ENCODE measurements around the gene PSKH1.
"Not testable (repeated sequence)": the region's sequence is repeated elsewhere in the genome, so short reads cannot be mapped to it uniquely, and the experiment has no call there.

PSKH1 gene

DNA sequence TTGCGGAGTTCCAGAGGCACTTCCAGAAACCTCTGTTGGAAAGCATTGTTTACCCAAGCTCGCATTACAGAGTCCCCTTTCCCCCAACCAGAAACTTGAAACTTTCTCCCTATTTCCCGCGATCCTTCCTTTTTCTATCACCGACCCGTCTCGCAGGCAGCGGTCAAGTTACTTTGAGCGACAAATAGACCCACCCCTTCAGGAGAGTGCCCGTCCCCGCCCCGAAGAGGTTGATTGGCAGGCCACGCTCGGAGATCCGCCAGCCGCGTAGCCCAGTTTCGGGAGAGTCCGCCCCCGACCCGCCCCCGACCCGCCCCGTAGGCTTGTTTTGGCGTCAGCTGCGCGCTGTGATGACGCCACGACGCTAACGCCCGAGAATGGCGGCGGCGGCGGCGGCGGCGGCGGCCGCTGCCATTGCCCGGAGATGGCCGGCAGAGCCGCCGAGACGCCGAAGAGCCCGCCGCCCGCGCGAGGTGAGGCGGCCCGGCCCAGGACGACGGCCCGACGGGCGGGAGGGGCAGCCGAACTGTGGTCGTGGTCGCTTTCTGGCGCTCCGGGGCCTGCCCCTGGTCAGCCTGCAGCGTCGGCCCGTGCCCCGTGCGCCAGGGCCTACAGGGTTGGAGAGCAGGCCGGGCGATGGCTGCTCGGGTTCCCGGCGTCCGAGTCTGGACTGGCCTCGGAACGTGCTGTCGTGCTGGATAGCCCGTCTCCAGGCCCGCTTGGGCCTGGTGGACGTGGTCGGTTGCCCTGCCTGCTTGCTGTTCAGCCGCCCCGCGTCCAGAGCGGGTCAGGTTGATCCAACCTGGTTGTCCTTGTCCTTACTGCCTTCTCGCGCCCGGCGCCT lies at the start of gene PSKH1:
Gene PSKH1, plus strand, starts transcription at position 356 of the 844 bp plus-strand sequence. CDS start 15,496 bp downstream, outside the sequence.
- DNase-seq: peak; percentile 92

DNA sequence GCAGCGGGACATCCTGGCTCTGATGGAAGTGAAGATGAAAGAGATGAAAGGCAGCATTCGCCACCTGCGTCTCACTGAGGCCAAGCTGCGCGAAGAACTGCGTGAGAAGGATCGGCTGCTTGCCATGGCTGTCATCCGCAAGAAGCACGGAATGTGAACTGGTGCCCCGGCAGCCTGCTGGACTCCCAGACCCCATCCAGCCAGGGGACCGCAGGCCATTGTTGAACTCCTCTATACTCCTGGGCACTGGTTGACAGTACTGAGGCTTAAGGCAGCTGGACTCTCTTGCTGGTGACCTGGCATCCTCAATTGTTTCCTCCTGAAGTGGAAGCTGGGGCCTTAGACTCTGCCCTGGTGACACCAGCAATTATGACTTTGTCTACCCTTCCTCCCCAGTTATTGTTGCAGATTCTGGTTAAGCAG lies 49.7 kb upstream of the PSKH1 start:
- peak; percentile 62 for DNase-seq

DNA sequence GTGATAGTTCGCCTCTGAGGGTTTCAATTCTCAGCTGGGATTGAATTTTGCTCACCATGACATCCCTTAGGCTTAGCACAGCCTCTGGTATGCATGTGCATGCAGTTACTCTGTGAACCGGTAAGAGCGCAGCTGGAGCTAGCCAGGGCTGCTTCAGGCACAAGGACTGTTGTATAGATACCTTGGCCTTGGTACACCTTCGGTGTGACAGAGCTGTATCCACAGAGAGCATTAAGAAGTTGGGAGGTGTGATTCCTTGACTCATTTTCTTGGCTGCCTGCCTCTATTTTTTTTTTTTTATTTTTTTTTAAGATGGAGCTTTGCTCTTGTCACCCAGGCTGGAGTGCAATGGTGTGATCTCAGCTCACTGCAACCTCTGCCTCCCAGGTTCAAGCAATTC lies 48.6 kb upstream of the PSKH1 start:
- no peak for DNase-seq

DNA sequence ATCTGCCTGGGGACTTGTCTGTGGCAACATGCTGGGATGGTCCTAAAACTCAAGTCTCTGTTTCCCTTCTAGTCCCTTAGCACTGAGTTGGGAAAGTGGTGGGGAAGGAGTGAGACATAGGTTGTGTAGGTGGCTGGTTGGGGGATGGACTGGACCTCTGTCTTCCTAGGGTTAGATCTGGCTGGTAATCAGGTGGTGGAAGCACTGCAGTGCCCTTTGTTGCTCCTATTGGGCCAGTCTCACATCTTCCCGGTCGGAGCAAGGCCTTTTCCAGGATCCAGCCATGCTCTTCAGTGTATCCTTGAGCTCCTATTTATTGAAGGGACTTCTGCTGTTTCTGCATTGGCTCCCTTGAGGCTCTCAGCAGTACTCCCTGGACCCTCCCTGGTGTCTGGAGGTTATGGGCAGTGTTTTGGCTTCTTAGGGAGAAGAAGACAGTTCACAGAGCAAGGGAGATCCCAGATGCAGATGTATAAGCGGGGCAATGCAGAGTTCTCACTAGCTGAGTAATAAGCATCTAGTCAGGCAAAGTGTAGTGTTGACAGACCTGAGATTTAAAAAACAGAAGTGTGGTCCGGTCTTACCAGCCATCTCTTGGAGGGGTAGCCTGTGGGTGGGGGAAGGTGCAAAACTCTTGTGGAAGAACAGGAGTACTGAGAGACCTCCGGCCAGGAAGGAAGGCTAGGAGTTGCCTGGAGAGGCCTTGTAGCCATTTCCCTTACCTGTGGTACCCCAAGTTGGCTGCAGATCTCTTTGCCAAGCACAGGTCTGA lies 47.6 kb upstream of the PSKH1 start:
- DNase-seq: no peak

DNA sequence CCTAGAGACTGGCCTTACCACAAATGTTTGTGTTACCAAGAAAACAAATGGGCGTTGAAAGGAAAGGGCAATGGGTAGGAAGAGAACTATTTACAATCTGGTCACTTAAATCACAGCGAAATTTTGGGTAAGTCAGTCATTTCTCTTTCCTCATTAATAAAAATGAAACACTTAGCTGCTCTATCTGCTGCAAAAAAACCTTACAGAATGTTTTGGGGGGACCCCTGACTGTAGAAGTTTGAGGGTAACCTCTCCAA lies 47.1 kb upstream of the PSKH1 start:
- no peak for DNase-seq

DNA sequence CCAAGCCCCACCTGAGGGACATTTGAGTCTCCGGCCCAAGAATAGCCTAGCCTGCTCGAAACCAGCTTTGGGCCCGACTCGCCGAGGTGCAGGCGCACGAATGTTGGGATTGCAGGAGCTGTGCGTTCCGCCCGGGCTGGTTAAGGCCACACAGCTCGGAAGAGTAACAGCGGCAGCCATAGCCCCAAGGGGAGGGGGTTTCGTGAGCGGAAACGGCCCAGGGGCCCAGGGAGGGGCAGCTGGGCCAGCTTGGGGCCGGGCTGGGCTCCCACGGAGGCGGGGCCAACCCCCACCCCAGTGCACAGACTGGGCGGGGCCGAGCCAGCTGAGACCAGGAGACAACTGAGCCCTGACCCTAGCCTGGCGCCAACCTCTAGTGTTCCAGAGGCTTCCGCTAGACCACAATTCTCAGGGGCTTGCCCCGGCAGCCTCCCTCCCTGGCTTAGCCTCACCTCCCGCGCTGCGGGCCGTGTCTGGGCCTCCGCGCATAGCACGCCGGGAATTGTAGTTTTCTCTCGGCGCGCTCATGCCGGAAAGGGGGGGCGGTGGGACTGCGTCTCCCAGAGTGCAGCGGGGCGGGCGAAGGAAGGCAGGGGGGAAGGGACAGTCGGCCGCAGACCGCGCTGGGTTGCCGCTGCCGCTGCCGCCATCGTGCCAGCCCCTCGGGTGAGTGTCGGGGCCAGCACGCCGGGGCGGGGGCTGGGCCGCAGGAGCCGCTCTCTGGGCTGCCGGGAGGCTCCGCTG lies 46.6 kb upstream of the PSKH1 start, which contains the start of gene NUTF2:
Gene NUTF2, plus strand, starts transcription at position 614 of the 744 bp plus-strand sequence. CDS start 18,198 bp downstream, outside the sequence.
- DNase-seq: peak; percentile 96

DNA sequence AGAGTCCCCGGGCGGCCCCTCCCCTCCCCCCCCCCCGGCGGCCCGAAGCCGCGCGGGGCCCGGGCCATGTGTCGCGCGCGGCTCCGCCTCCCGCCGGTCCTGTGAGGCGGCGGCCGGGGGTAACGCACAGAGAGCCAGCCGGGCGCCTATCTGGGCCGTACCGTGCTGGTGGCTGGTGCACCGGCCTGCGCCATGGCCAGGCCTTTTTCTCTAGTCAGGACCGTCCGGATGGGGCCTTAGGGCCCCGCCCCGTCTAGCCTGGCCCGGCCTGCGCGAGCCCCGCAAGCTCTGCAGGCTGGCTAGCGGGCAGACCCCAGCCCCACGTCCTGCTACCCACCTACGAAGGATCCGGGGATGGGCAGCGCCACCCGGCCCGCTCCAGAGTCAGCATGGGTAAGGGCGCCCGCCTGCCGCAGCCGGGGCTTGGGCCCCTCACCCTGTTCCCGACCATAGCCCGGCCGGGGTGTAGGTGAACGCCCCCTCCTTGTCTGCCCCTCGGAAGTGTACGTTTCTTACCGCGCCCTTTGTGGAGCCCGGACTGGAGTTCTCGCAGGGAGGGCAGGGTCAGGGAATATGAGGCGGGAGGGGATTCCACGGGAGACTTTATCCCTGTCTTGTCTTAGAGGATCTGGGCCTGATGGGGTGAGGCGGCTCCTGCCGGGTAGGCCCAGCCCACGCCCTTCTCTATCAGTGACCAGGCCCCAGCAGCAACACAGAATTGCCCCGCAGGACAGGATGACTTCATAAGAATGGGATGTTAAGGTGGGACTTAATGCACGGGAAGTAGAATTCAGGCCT lies 45.8 kb upstream of the PSKH1 start, which contains the start of gene CENPT:
Gene CENPT, minus strand, starts transcription at position 630 of the 798 bp plus-strand sequence. CDS start 13,834 bp downstream, outside the sequence.
- DNase-seq: peak; percentile 72

DNA sequence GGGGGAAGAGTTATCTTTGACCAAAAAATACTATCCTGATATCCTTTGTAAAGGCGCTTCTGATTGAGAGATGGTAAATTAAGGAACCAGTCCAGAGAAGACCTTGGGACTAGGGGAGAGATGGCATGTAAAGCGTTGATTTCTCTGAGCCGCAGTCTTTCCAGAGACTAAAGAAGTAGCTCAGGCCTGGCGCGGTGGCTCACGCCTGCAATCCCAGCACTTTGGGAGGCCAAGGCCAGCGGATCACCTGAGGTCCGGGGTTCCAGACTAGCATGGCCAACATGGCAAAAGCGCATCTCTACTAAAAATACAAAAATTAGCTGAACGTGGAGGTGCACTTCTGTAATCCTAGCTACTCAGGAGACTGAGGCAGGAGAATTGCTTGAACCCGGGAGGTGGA lies 44.9 kb upstream of the PSKH1 start:
- DNase-seq: no peak

DNA sequence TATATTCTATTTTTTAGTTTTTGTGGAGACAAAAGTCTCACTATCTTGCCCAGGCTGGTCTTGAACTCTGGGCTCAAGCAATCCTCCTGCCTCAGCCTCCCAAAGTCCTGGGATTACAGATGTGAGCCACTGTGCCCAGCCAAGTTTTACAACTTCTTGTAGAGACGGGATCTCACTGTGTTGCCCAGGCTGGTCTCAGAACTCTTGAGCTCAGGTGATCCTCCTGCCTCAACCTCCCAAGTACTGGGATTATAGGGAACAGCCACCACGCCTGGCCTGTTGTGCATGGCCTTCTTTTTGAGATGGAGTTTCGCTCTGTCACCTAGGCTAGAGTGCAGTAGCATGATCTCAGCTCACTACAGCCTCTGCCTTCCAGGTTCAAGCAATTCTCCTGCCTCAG lies 39.4 kb upstream of the PSKH1 start:
- DNase-seq: no peak

DNA sequence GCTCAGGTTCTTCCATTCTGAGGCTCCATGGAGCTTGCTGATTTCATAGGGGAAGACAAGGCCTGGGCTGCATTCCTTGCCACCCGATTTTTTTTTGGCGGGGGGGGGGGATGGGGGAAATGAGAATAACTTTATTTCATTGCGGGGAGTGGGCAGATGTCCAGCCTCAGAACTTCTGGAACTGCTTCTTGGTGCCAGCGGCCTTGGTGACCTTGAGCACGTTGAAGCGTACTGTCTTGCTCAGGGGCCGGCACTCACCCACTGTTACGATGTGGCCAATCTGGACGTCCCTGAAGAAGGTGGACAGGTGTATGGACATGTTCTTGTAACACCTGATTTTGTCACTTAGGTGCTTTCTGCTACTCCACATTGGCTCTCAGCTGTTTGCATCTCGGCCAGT lies 37.3 kb upstream of the PSKH1 start:
- DNase-seq: no peak

DNA sequence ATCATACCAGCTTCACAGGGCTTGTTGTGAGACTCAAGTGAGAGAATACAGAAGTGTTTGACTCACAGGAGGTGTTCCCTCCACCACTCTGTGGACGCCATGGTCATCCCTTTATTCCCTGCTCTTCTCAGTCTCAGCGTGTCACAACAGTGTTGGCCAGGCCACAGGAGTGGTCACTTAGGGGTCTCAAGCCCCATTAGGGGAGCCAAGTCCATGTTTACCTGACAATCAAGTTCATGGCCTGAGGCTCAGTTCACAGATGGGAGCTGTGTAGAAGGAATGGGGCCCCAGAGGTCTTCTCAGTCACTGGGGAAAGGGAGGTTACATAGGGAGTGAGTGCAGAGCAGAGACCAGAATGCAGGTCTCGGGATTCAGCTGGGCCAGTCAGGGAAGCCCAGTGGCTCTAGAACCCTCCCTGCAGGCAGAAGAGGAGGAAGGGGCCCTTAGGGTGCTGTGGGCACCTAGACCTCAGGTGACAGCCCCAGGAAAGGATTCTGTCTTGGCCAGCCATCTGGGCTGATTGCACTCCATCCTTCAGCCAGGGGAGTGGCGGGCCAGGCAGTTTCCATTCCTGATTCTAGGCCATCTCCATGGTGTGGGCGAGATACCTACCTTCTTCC lies 36.0 kb upstream of the PSKH1 start:
- DNase-seq: peak; percentile 32

DNA sequence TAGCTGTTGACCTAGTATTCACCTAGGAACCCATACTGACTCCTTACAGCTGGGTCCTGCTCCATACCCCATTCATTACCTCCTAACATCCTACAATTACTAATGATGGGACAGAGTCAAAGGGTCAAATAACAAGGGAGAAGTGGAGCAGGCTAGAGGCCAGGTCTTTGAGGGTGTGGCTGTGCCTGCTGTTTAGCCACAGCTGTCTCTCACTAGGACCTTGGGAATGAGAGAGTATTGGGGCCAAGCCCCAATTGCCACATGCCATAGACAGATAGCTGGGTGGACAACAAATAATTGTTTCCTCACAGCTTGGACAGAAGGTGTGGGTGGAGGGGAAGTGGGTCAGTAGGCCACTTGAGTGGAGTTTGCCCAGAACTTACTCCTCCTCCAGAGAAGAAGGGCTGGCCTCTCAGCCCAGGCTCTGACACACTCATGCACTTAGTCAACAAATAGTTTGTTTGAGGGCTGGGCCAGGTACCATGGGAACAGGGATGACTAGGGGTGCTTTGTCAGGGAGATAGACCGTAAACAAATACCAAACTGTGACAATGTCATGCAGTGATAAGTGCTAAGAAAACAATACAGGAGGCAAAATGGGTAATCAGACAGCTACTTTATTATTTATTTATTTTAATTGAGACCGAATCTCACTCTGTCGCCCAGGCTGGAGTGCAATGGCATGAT lies 35.4 kb upstream of the PSKH1 start:
- DNase-seq: peak; percentile 81

DNA sequence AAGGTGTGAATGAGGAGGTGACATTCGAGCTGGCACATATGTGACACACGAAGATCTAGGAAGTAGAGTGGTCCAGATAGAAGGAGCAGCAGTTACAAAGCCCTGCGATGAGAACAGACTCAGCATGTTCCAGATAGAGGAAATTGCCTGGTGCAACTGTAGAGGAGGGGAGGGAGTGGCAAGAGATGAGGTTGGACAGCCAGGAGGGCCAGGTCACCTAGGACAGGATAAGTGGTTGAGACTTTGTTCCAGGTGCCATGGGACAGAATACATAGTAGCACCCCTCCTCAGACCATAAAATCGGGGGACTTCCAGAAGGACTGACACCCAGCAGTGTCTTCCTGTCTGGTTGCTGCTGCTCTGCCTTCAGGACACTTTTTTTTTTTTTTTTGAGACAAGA lies 34.6 kb upstream of the PSKH1 start:
- no peak for DNase-seq

DNA sequence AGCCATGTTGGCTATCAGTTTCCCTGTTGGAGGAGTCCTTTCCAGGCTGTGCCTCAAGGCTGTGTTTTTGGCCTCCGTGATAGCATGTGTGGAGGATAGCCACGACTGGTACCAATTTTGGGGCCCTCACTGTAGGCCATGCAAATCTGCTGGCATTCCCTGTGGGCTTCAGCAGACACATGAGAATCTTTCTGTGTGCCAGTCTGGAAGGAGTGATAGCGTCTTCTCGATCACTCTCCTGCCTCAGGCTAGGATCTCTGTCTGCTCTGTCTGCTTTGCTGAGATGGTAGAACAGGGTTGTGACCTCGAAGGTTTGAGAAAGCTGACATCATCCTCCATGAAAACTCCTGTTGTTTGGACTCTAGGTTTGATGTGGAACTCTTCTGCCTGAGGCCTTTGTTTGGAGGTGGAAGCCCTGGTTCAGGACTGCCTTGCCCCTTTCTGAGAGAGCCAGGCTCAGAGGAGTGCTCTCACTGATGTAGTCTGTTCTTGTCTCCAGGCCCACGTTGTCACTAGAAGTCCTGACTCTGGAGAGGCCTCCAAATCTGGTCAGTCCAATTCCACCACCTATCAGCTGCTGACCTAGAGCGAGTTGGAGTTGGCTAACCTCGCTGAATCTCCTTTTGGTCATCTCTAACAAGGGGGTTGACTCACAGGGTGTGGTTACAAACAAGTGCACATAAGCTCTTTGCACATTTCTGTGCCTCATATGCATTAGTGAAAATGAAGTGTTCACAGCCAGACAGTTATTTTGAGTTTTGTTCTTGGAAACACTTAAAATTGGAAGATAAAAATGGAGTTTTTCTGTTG lies 32.3 kb upstream of the PSKH1 start:
- no peak for DNase-seq

DNA sequence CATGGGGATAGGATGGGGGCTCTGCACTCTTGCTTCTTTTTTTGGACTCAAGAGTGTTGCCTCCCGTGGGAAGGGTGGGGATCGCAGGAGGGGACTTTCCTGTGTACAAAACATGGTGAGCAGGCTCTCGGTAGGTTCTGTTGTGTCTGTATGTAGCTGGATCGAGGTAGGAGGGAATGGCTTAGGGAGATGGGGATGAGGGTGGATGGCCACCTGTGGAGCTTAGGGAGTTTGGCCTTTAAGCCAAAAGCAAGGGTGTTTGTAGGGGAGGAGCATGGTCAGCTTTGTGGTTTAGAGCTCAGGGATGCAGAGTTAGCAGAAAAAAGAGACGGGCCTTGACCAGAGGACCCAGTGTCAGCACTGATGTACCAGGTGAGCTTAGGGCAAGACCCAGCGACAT lies 31.2 kb upstream of the PSKH1 start:
- DNase-seq: no peak

DNA sequence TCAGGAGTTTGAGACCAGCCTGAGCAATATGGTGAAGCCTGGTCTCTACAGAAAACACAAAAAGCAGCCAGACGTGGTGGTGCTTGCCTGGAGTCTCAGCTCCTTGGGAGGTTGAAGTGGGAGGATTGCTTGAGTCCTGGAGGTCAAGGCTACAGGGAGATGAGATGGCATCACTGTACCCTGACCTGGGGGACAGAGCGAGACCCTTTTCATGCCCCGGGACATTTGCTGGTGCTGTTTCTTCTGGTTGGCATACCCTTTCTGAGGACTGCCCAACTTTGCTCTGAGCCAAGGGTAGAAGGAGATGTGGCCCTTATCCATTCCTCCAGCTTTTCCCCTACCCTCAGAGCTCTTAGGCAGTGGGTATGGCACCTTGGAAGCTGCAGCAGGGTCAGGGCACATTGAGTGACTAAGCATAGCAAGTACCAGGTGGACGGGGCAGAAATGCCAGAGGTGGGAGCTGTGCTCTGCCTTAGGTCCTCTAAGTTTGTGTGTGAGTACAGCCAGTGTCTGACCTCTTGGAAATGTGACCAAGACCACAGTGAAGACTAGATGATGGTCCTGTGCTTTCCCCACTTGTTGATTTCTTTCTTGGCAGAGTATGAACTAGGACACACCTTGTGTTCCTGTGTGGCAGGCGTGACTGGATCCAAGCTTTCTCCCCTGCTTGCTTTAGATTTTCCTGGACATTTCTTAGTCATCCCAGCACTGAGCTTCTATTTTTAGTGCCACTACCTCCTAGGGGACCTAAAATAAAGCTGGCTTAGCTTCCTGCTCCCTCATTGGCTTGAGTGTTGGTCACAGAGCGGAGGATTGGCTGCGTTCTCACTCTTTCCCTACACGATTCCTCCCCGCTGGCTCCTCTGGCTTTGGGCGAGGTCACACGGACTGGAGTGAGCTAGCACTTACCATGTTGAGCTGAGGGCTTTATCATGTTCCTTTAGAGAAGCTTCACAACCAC lies 30.2 kb upstream of the PSKH1 start:
- no peak for DNase-seq

DNA sequence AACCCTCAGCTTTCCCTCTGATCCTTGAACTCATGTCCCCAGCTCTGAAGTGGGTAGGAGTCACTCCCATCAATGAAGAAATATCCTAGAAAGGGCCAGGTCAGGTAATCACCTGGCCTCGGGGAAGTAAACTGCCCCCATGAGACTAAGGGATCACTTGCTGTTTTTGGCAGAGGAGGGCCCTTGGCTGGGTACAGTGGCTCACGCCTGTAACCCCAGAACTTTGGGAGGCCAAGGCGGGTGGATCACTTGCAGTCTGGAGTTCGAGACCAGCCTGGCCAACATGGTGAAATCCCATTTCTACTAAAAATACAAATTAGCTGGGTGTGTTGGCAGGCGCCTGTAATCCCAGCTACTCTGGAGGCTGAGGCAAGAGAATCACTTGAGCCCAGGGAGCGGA lies 29.0 kb upstream of the PSKH1 start:
- not testable (repeated sequence) for DNase-seq

DNA sequence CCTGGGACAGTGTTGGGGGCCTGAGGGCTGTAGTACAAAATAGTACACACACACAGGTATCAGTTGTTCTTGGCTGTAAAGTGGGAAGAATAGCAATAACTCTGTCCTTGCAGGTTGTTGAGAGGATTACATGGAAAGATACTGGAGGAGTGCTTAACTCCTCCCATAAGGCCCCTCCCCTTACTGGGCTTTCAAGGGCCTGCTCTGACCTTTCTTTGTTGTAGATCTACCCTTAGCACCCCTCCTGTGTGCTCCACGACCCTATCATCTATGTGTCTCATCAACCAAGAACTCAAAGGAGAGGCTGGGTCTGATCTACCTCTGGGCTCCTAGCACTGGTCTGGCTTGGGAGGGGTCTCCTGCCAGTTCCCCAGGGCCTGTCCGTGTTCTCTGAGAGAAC lies 28.5 kb upstream of the PSKH1 start:
- DNase-seq: no peak

DNA sequence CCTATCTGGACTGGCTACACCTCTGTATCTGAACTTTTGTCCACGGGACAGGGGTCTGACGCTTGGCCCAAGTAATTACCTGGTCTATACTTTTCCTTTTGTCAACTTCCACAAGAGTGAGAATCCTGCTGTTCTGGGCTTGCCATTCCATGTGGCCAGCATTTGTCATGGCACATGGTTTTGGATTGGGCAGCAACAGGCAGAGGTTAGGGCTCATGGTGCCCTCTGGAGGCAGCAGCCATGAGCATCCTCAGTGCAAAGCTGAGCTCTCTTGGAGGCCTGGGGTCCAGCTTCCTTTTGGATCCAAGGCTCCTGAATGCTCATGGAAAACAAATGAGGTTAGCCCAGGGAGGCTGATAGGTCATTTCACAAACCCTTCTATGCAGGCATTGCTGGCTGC lies 27.7 kb upstream of the PSKH1 start:
- peak; percentile 35 for DNase-seq

Data from NCI-H69 (cell line).